DND-41 (cell line): ENCODE results near the gene SPRN.

Experiments used
- ATAC-seq: fragments of 200-7000 bp; cut with Tn5 transposase; 3 replicates; pipeline ENCODE4 v1.9.1; 2021; ENCODE audit warnings: low read depth; ENCODE audit not compliant: insufficient read depth
- DNase-seq: peaks from one replicate; pipeline ENCODE4 v3.0.0-alpha.2; 2020
- H2AFZ ChIP-seq: 2 replicates; pipeline ENCODE4 v1.6.0; 2012; ENCODE audit warnings: low read depth, low read length
- H3K27ac ChIP-seq: 2 replicates; pipeline ENCODE4 v1.5.1; 2012; ENCODE audit warnings: low read length, inconsistent platforms
- H3K27me3 ChIP-seq: fragments of 200-600 bp; sonication (generic); 2 replicates; pipeline ENCODE4 v1.6.0; 2012; ENCODE audit warnings: low read length, mild to moderate bottlenecking, inconsistent platforms; ENCODE audit not compliant: insufficient read depth, poor library complexity
- H3K36me3 ChIP-seq: 2 replicates; pipeline ENCODE4 v1.5.1; 2012; ENCODE audit warnings: low read length, inconsistent platforms; ENCODE audit not compliant: insufficient read depth
- H3K4me1 ChIP-seq: 2 replicates; pipeline ENCODE4 v1.5.1; 2012; ENCODE audit warnings: mild to moderate bottlenecking, low read length; ENCODE audit not compliant: insufficient read depth
- H3K4me2 ChIP-seq: 2 replicates; pipeline ENCODE4 v1.6.0; 2012; ENCODE audit warnings: mild to moderate bottlenecking, moderate library complexity, low read length, inconsistent platforms; ENCODE audit not compliant: insufficient read depth
- H3K4me3 ChIP-seq, 2 experiments: fragments of 200-600 bp in 1 of 2; shearing (Covaris generic) in 1 of 2; 2 replicates each; pipeline ENCODE4 v1.5.1; 2012 to 2016; ENCODE audit warnings: inconsistent platforms in 2 of 2, low read length in 2 of 2, mild to moderate bottlenecking in 2 of 2, low read depth in 1 of 2, moderate library complexity in 1 of 2
- H3K79me2 ChIP-seq: 2 replicates; pipeline ENCODE4 v1.6.0; 2012; ENCODE audit warnings: low read length, inconsistent platforms; ENCODE audit not compliant: insufficient read depth
- H3K9ac ChIP-seq: 2 replicates; pipeline ENCODE4 v1.6.0; 2012; ENCODE audit warnings: low read depth, mild to moderate bottlenecking, inconsistent platforms, low read length, moderate library complexity
- H3K9me3 ChIP-seq: 2 replicates; pipeline ENCODE4 v1.5.1; 2012; ENCODE audit warnings: low read length, moderate library complexity, mild to moderate bottlenecking, inconsistent platforms; ENCODE audit not compliant: insufficient read depth, severe bottlenecking
- H4K20me1 ChIP-seq: 2 replicates; pipeline ENCODE4 v1.6.0; 2012; ENCODE audit warnings: low read length; ENCODE audit not compliant: insufficient read depth
- CTCF ChIP-seq: IDR thresholded peaks from 2 replicates; pipeline ENCODE4 v1.5.1; 2012; ENCODE audit warnings: borderline replicate concordance, low read length, moderate library complexity, mild to moderate bottlenecking; ENCODE audit not compliant: poor library complexity, severe bottlenecking; ENCODE audit errors: extremely low read depth
- EZH2 ChIP-seq: IDR thresholded peaks from 3 replicates; pipeline ENCODE4 v1.6.1; 2012; ENCODE audit warnings: borderline replicate concordance, low read depth, mild to moderate bottlenecking, moderate library complexity, low read length, inconsistent platforms; ENCODE audit not compliant: severe bottlenecking

SPRN gene

GRCh38 chr10:133399123-133399601 is 25.3 kb downstream of the SPRN start:
- Histone ChIP-seq H3K27ac (no peak overlapping the region), H3K27me3 (no peaks in the 10 kb centered on the region), H3K79me2 (peaks cover 69% of the 10 kb centered on the region), H3K9me3 (no peaks in the 10 kb centered on the region), H2AFZ (no peak overlapping the region), H4K20me1 (peaks cover 33% of the 10 kb centered on the region), H3K4me1 (peaks cover 18% of the 10 kb centered on the region), H3K4me3 (no peak overlapping the region), H3K9ac (no peak overlapping the region), H3K4me2 (no peak overlapping the region), H3K36me3 (peaks cover 84% of the 10 kb centered on the region)
- TF ChIP-seq EZH2: no peak
- TF ChIP-seq CTCF: no peak
- ATAC-seq: no peak
- no peak for DNase-seq

GRCh38 chr10:133397938-133398337 is 26.5 kb downstream of the SPRN start:
- peaks cover 74% of the 10 kb centered on the region for H3K36me3 ChIP-seq

GRCh38 chr10:133396035-133396624 is 28.3 kb downstream of the SPRN start:
- Histone ChIP-seq H3K9ac (0 out of 2 replicates have a peak overlapping the region, but pooled peaks have one; percentile 99), H3K4me2 (peak overlapping the region; percentile 94; the same call in 1 of the 2 replicates)
- ATAC-seq: no peak

More at GRCh38 chr10:133397938-133398337, 26.5 kb downstream of the SPRN start:
- DNase-seq: no peak
- no peaks in the 10 kb centered on the region for H3K9me3 ChIP-seq
- H3K27me3 ChIP-seq: no peaks in the 10 kb centered on the region
- peaks cover 23% of the 10 kb centered on the region for H3K4me1 ChIP-seq
- no peak overlapping the region for H3K27ac ChIP-seq
- TF ChIP-seq CTCF: no peak
- H3K4me2 ChIP-seq: no peak overlapping the region
- peaks cover 29% of the 10 kb centered on the region for H4K20me1 ChIP-seq
- peaks cover 68% of the 10 kb centered on the region for H3K79me2 ChIP-seq
- no peak for ATAC-seq
- no peak overlapping the region for H2AFZ ChIP-seq
- no peak overlapping the region for H3K9ac ChIP-seq
- H3K4me3 ChIP-seq: no peak overlapping the region

More at GRCh38 chr10:133396035-133396624, 28.3 kb downstream of the SPRN start:
- no peak for TF ChIP-seq EZH2
- TF ChIP-seq CTCF: no peak
- H3K4me1 ChIP-seq: peaks cover 23% of the 10 kb centered on the region
- peaks cover 25% of the 10 kb centered on the region for H4K20me1 ChIP-seq
- no peaks in the 10 kb centered on the region for H3K9me3 ChIP-seq
- H3K36me3 ChIP-seq: peaks cover 57% of the 10 kb centered on the region
- H3K27me3 ChIP-seq: no peaks in the 10 kb centered on the region
- peaks cover 64% of the 10 kb centered on the region for H3K79me2 ChIP-seq
- no peak overlapping the region for H2AFZ ChIP-seq
- no peak for DNase-seq
- no peak overlapping the region for H3K27ac ChIP-seq
- 0 out of 4 replicates have a peak overlapping the region, but pooled peaks of 1 of the 2 experiments have one; percentile 98 for H3K4me3 ChIP-seq
